MM.1S (cell line): ENCODE results near the gene BTD.

Experiments
- CTCF ChIP-seq: fragments of 300-600 bp; sonication (generic); IDR thresholded peaks from 2 replicates; pipeline ENCODE4 v1.5.1; 2016; ENCODE audit warnings: antibody characterized with exemption, low read length, mixed read lengths
- EZH2phosphoT487 ChIP-seq: fragments of 300-600 bp; sonication (generic); IDR thresholded peaks from 2 replicates; pipeline ENCODE4 v1.6.1; 2018; ENCODE audit warnings: antibody characterized with exemption, low read length

- no peak for TF ChIP-seq CTCF
- TF ChIP-seq EZH2phosphoT487: no peak
Measured at GRCh38 chr3:15616053-15616452, 14.5 kb downstream of the BTD start.
